ENCODE results near the gene TENM4.

Gene TENM4

DNA sequence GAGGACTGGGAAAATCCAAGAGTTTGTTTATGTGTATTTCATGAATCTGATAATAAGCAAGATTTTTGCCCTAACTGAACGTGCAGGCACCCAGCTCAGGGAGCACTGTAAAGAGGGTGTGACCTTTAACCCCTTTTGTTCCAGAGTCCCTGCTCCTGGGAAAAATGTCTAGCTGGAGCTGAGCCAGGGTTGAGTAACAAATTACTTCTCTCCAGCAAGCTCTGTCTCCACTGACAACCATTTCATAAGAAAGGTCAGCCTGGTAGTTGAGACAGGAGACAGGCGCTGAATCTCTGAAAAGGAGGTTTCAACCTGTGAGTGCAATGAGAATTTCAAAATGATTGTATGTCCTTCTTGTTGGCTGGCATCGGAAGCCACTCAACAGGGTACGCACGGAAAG lies 709.8 kb downstream of the TENM4 start:
- TF ChIP-seq, protein P1, sequence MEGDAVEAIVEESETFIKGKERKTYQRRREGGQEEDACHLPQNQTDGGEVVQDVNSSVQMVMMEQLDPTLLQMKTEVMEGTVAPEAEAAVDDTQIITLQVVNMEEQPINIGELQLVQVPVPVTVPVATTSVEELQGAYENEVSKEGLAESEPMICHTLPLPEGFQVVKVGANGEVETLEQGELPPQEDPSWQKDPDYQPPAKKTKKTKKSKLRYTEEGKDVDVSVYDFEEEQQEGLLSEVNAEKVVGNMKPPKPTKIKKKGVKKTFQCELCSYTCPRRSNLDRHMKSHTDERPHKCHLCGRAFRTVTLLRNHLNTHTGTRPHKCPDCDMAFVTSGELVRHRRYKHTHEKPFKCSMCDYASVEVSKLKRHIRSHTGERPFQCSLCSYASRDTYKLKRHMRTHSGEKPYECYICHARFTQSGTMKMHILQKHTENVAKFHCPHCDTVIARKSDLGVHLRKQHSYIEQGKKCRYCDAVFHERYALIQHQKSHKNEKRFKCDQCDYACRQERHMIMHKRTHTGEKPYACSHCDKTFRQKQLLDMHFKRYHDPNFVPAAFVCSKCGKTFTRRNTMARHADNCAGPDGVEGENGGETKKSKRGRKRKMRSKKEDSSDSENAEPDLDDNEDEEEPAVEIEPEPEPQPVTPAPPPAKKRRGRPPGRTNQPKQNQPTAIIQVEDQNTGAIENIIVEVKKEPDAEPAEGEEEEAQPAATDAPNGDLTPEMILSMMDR (IDR thresholded peaks at IDR 0.05; ENCODE audit: control extremely low read depth, extremely low read depth, low read depth, missing control alignments): no peak
- ChIA-PET POLR2A (no interaction called here), CTCF (interaction anchor here (1.2 to 4.0 kb wide), 3 partner anchors 11 to 85 kb away, joined by 3 to 24 read pairs (median 7); no protein-coding TSS in a partner anchor)
- DNase-seq (ENCODE audit: extremely low spot score): no peak

DNA sequence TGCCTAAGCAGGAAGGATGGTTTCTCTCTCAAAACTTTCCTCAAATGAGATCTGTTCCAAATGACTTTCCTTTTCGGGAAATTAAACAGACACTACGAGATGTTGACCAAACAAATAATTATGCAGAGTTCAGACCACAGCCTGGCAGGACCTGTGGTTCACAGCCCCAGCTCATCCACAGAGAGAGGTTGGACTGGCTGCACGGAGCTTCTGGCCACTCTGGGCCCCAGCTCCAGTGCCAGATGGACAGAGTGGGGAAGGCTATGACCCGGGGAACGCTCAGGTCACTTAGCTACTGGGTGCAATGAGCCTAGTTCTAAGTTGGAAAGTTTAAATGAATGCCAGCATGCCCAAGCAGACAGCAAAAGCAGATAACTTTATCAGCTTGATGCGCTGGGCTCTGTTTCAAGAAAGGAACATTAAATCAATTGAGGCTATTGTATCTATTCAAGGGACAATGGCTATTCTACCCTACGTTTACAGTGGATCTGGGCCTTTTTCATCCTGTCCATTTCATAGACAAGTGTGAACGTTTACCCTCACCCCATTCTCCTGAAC lies 710.5 kb downstream of the TENM4 start:
- no peak for DNase-seq (ENCODE audit: extremely low spot score)
- TF ChIP-seq, protein P1 (IDR thresholded peaks at IDR 0.05; ENCODE audit: control extremely low read depth, extremely low read depth, low read depth, missing control alignments): no peak
- ChIA-PET POLR2A (interaction anchor here (0.6 kb wide), 1 partner anchor 594 kb away, joined by 3 read pairs; no protein-coding TSS in a partner anchor), CTCF (interaction anchor here (1.2 to 4.0 kb wide), 3 partner anchors 12 to 84 kb away, joined by 3 to 24 read pairs (median 7); no protein-coding TSS in a partner anchor)

DNA sequence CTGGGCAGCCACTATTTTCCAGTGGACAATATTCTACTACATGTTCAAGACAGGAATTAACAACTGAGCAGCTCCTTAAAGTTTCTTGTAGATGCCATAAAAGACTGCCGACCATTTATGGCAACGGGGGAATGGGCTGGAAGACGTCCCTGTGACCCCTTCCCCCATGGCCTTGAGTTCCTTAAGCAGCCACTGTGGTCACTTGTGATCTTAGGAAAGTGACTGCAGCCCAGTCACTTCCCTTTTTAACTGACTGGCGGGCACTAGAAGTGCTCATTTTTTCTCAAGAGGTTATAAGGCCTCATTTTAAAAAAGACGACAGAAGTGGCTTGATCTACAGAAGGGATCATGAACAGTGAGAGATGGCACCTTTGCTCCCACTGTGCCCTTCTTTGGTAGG lies 713.0 kb downstream of the TENM4 start:
- TF ChIP-seq, protein P1 (IDR thresholded peaks at IDR 0.05; ENCODE audit: control extremely low read depth, extremely low read depth, low read depth, missing control alignments): no peak
- POLR2A ChIA-PET: no interaction called here
- CTCF ChIA-PET: interaction anchor here (1.0 to 2.5 kb wide), 2 partner anchors 9 to 12 kb away, joined by 3 to 9 read pairs; no protein-coding TSS in a partner anchor
- no peak for DNase-seq (ENCODE audit: extremely low spot score)

DNA sequence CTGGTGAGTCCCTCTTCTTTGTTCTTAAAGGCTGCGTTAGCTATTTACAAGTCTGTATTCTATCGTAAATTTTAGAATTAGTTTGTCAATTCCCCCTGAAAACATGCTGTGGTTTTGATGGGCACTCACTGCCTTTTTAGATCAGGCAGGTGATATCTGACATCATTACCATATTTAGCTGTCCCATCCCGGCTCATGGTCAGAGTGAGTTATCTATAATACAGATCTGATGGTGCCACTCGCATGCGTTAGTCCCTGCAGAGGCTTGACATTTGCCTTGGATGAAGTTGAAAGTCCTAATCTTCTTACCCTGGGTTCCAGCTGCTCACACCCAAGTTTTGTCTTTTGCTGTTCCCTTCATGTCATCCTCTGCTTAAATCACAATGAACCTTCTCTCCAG lies 715.6 kb downstream of the TENM4 start:
- TF ChIP-seq, protein P1 (IDR thresholded peaks at IDR 0.05; ENCODE audit: control extremely low read depth, extremely low read depth, low read depth, missing control alignments): no peak
- POLR2A ChIA-PET: no interaction called here
- CTCF ChIA-PET: interaction anchor here (1.0 to 3.9 kb wide), 4 partner anchors 9 to 80 kb away, joined by 3 to 25 read pairs (median 12); no protein-coding TSS in a partner anchor
- DNase-seq (ENCODE audit: extremely low spot score): no peak

DNA sequence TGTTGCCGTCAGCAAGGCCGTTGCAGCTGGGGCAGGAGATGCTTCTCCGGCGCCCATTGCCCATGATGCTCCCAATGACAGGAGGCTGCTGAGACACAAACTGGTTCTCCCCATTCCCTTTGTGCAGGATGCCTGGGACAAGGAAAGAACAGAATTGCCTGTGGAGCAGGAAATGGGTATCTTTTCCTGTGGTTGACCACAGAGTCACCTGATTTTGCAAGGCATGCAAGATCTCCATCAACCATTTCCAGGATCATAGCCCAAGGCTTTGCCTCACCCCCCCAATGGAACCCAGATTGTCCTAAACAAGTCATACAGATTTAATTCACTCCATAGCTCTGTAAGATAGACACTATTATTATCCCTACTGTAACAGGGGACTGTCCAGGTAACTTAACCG lies 718.0 kb downstream of the TENM4 start:
- TF ChIP-seq, protein P1 (IDR thresholded peaks at IDR 0.05; ENCODE audit: control extremely low read depth, extremely low read depth, low read depth, missing control alignments): no peak
- ChIA-PET POLR2A (no interaction called here), CTCF (interaction anchor here (1.0 to 3.9 kb wide), 5 partner anchors 7 to 77 kb away, joined by 3 to 25 read pairs (median 5); no protein-coding TSS in a partner anchor)
- no peak for DNase-seq (ENCODE audit: extremely low spot score)

DNA sequence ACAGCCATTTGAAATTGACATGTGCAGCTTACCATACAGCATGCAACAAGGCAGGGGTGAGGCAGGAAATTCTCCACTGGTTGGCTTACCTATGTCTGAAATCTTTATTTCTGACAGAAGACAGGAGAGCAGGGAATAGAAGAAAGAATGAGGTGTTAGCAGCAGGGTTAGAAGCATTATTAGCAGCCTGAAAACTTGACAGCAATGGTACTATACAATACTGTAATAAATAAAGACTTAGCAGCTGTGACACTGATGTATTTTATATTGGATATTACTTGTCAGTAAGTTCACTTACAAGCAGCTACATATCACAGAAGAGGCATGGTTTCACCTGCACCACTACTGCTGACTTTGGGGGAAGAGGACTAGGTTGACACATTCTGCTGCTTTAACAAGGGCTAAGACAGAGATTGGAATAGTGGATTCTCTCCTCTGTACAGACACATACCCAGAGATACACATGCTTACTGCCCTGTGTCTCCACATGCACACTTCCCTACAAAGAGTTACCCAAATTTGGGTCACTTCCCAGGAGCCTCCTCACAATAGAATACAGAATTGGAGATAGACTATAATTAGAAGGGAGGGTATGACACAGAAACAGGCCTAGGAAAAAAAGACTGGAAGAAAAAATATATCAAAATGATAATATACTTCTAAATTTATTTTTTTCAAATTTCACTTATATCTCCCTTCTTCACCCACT lies 720.4 kb downstream of the TENM4 start:
- POLR2A ChIA-PET: no interaction called here

More for the DNA sequence above, 720.4 kb downstream of the TENM4 start:
- CTCF ChIA-PET: interaction anchor here (8.5 kb wide), 1 partner anchor 75 kb away, joined by 149 read pairs; no protein-coding TSS in a partner anchor
- TF ChIP-seq, protein P1 (IDR thresholded peaks at IDR 0.05; ENCODE audit: control extremely low read depth, extremely low read depth, low read depth, missing control alignments): no peak
- DNase-seq (ENCODE audit: extremely low spot score): no peak
